OCI-LY7 (cell line): ENCODE data around the gene TP53BP1.

Experiments
- EZH2phosphoT487 ChIP-seq: fragments of 200-600 bp; sonication (generic); IDR thresholded peaks from 2 replicates; pipeline ENCODE4 v1.6.1; 2018; ENCODE audit warnings: low read depth, borderline replicate concordance, mild to moderate bottlenecking, mixed run types, antibody characterized with exemption, low read length, moderate library complexity, mixed read lengths
- TF ChIP-seq, protein P1 (sequence below): fragments of 200-600 bp; sonication (generic); conservative IDR thresholded peaks from 2 replicates; pipeline ENCODE4 v1.5.1; 2014; ENCODE audit warnings: mild to moderate bottlenecking, antibody characterized with exemption, low read length, moderate library complexity, mixed read lengths

DNA sequence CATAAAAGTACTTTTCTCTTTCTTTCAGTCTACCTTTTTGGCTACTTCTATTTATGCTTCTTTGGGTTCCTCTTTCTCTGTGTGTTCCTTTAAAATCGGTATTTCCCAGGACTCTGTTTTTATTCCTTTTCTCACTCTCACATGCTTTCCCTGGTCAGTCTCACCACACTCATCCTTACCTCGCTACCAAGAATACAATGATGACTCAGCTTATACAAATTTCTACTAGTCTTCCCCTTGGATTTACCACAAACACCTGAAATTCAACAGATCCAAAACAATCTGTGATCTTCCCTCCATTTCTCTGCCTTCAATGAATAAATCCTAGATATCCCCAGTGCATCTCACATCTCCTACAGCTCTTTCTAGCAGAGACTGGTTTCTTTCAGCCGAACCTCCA, 69.2 kb downstream of the TP53BP1 start:
- TF ChIP-seq, protein P1, sequence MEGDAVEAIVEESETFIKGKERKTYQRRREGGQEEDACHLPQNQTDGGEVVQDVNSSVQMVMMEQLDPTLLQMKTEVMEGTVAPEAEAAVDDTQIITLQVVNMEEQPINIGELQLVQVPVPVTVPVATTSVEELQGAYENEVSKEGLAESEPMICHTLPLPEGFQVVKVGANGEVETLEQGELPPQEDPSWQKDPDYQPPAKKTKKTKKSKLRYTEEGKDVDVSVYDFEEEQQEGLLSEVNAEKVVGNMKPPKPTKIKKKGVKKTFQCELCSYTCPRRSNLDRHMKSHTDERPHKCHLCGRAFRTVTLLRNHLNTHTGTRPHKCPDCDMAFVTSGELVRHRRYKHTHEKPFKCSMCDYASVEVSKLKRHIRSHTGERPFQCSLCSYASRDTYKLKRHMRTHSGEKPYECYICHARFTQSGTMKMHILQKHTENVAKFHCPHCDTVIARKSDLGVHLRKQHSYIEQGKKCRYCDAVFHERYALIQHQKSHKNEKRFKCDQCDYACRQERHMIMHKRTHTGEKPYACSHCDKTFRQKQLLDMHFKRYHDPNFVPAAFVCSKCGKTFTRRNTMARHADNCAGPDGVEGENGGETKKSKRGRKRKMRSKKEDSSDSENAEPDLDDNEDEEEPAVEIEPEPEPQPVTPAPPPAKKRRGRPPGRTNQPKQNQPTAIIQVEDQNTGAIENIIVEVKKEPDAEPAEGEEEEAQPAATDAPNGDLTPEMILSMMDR = no peak
- no peak for TF ChIP-seq EZH2phosphoT487
